GM18861 (cell line): ENCODE results near the gene BCAS1.
"Not testable (repeated sequence)": the region's sequence is repeated elsewhere in the genome, so short reads cannot be mapped to it uniquely, and the experiment has no call there.

Experiments used
- ATAC-seq: cut with Tn5 transposase; IDR thresholded peaks from one replicate; pipeline ENCODE4 v1.9.1; 2021; ENCODE audit not compliant: unreplicated experiment

BCAS1 gene

DNA sequence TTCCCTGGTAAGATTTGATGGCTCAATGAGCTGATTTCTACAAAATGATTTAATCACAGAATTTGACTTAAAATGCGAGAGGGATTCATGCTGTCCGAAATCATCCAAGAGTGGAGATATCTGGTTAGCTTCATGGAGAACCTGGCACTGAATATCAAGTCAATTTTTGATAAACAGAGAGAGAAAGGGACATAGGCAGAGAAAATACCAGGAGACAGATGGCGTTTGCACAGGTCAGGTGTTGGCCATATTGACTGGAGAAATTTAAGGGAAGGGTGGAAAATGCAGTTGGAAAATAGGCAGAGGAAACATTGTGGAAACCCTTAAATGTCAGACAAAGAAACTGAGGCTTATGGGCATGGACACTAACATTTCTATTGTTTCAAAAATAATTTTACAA is 47.0 kb downstream of the BCAS1 start:
- no peak for ATAC-seq

- no peak for ATAC-seq
Observed at GRCh38 chr20:54021446-54022235, 48.8 kb downstream of the BCAS1 start.

DNA sequence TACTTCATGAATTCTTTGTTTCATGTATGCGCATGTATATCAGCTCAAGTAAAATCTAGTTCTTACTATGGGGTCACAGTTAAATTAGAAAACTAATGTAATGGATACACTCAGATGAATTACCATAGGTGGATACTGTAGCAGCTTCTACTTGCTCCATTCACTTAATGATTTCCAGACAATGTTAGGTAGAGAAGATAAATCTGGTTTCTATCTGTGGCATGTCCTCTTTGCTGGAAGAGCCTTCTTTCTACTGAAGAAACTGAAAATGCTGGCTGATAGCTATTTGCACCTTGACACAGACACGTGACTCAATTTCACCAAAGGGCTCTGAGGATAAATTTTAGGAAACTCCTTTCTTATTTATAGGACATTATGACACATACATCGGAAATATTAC is 49.5 kb downstream of the BCAS1 start:
- no peak for ATAC-seq

DNA sequence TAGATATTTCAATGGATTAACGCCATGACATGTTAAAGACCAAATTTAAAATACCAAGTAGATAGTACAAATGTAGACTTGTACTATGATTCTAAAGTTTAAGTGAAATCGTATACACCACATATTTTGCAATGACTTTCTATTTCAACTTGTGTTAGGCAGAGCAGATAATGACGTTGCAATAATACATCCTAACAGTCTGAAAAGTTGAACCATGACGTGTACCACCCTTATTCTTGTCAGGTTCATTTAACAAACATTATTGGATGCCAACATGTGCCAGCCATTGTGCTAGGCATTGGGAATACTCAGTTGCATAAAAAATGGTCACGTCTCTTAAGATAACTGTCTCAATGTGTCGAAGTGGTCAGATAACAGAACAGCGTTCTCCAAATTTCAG is 50.0 kb downstream of the BCAS1 start:
- ATAC-seq = no peak

GRCh38 chr20:54019585-54019984 is 50.8 kb downstream of the BCAS1 start:
- no peak for ATAC-seq

DNA sequence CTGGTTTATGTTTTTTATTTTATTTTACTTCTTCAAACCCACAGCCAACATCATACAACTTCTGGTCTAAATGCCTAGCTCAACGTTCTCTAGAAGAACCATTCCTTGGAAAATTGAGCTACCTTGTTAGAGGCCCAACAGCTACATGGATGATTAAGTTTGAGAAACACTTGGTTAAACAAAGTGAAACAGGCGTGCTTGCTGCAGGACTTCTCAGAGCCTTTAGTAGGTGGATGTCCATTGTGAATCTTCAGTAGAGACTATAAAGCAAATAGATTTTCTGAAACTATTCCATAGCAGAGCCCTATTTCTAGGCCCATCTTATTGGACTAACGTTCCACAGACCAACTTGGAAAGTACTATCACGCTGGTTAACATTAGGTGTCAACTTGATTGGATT is 51.3 kb downstream of the BCAS1 start:
- no peak for ATAC-seq

DNA sequence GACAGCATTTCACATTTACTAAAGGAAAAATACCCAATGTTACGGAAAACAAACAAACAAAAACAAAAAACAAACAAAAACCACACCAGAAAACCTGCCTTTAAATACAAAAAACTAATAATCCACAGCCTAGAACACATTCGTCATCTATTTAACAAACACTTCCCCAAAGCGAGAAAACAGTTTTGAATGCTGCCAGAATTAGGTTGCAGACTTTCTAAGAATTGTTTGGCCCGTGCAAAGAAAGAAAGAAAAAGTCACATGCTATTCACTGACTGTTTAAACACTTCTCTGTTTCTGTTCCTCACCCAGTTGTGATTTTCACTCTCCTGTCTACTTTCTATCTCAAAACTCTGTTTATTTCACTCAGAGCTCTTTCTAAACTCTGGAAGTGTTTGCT is 52.5 kb downstream of the BCAS1 start:
- peak; percentile 88 for ATAC-seq

GRCh38 chr20:54015496-54015895 is 54.9 kb downstream of the BCAS1 start:
- ATAC-seq = no peak

- ATAC-seq = no peak
Observed at GRCh38 chr20:54014293-54014926, 56.0 kb downstream of the BCAS1 start.

DNA sequence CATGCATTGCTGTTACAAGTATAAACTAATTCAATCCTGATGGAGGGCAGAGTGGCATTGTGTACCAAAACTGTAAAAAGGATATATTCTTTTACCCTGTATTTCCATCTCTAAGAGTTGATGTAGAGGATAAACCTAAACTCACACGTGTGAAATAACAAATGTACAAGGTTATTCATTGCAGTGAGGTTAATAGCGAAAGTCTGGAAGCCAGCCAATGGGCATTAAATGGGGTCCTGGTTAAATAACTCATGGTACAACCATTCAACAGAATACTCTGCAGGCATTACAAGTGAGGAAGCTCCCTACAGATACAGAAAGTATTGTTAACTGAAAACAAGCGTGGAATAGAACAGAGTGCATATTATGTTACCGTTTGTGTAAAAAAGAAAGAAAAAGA is 56.9 kb downstream of the BCAS1 start:
- ATAC-seq = no peak

DNA sequence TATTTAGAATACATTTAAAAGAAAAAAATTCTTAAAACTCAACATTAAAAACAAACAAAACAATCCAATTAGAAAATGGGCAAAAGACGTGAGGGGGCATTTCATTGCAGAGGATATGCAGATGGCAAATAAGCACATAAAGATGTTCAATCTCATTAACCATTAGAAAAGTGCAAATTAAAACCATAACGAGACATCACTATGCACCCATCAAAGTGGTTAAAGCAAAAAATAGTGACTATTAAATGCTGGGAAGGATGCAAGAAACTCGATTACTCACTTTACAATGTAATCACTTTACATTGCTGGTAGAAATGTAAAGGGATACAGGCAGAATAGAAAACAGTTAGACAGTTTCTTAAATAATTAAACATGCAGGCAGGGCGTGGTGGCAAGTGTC is 59.0 kb downstream of the BCAS1 start:
- no peak for ATAC-seq

DNA sequence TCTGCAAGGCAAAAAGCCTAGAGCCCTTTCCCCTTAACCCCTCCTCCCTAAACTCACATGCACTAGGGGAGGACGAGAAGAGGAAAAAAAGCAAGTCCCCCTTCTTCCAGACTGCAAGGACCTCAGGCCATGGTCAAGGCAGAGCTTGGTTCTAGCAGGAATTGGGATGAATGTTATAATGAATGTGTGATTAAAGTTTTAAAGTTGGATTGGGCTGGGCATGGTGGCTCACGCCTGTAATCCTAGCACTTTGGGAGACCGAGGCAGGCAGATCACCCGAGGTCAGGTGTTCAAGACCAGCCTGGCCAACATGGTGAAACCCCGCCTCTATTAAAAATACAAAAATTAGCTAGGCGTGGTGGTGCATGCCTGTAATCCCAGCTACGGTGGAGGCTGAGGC is 64.2 kb downstream of the BCAS1 start:
- ATAC-seq = not testable (repeated sequence)

DNA sequence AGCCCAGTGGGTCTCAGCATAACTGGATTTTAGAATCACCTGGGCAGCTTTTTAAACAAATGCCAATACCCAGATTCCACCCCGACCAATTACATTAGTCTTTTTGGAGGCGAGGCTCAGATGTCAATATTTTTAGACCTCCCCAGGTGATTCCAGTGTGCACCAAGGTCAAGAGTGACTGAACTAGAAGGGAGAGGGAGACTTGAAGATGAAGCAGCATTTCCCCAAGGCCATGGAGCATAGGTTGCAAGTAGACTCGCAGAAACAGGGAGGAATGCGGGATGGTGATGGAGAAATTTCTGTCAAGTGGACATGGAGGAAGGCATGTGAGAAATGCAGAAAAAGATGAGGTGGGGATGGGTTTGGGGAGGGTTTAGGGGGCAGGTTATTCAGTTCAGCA is 64.9 kb downstream of the BCAS1 start:
- no peak for ATAC-seq

DNA sequence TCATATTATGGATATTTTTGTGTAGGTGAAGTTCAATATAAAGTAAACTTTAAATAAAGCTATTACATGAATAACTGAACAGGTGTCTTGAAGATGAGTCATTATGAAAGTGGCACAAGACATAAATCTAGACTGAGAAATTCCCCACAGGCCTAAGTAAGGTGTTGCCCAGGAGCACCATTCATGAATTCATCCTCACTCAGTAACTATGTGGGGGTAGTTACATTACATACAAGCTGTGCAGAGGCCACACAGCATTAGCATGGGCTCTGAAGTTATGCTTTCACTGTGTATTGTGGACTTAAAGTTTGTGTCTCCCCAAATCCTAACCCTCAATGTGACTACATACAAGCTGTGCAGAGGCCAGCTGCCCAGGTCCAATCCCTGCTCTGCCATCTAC is 65.9 kb downstream of the BCAS1 start:
- peak; percentile 97 for ATAC-seq

GRCh38 chr20:54002741-54003140 is 67.7 kb downstream of the BCAS1 start:
- ATAC-seq = no peak

DNA sequence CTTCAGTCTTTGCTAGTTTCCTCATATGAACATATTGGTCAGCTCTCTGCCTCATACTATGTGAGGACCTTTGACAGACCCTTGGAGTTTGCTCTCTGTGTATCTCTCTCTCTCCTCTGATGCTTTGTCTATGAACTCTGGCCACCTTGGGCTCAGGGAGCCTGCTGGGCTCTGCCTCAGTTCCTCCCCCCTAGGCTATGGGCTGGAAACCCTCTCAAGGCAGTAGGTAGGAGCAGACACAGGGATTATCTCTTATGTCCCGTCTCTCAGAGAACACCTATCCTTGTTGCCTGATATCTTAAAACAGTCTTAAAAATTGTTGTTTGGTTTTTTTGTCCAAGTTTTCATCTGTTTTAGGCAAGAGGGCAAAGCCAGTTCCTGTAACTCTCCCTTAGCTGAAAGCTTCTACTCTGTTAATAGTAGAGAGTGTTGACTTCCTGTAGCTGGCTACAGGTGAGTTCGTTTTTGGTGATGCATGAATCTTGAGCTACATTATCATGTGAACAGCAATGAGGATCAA is 68.3 kb downstream of the BCAS1 start:
- no peak for ATAC-seq

GRCh38 chr20:54000914-54001313 is 69.5 kb downstream of the BCAS1 start:
- no peak for ATAC-seq

- no peak for ATAC-seq
Observed at GRCh38 chr20:54000262-54000661, 70.1 kb downstream of the BCAS1 start.

GRCh38 chr20:53999077-53999476 is 71.3 kb downstream of the BCAS1 start:
- ATAC-seq = no peak

GRCh38 chr20:53996584-53997486 is 73.6 kb downstream of the BCAS1 start:
- ATAC-seq = no peak

GRCh38 chr20:53995949-53996348 is 74.4 kb downstream of the BCAS1 start:
- no peak for ATAC-seq
